ENCODE results near the gene VPS26B.
"Not testable (repeated sequence)": the region's sequence is repeated elsewhere in the genome, so short reads cannot be mapped to it uniquely, and the experiment has no call there.

VPS26B gene

DNA sequence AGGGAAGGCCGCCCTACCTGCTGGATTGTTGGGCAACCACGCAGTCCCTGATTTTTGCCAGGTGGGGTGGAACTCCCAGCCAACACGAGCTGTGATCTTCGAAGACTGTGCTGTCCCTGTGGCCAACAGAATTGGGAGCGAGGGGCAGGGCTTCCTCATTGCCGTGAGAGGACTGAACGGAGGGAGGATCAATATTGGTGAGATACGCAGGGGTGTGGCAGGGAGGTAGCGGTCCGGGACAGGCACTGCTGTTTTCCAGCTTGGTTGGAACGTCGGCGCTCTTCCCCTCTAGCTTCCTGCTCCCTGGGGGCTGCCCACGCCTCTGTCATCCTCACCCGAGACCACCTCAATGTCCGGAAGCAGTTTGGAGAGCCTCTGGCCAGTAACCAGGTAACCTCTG lies 36.5 kb downstream of the VPS26B start:
- no peak for DNase-seq

GRCh38 chr11:134261626-134262488 lies 37.4 kb downstream of the VPS26B start:
- DNase-seq = peak; percentile 9

DNA sequence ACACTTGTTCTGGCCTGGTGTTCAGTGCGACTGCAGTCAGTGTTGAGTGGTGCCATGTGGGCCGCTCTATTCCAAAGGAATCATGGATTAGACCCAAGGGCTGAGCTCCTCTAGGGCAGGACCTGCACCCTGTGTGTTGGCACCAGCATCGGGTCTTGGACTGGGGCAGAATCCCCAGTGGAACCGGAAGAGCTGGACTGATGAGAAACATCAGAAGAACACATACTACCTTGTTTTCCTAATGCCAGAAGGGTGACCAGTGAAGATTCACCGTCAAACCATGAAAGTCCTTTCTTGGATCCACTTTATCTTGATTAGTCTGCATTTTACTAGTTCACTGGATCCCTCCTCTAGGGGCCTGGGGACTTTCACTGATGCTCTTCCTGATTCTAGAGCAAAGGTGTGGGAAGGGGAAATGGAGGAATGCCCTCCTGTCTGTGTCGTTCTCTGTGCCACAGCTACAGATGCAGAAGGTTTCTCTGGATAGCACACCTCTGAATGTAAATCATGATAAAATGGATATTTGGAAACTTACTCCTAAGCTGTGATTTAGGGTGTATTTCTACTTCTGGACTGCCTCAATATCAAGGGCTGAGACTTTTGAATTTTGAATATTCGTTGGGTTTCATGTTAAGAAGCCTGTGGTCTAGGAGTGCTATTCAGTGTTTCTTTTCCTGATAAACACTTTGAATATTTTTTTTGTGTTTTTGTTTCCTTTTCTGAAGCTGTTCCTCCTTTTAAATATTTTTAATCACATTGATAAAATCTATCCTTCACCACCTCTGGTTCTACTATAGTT lies 40.7 kb downstream of the VPS26B start:
- no peak for DNase-seq

GRCh38 chr11:134266440-134266839 lies 42.0 kb downstream of the VPS26B start:
- no peak for DNase-seq

DNA sequence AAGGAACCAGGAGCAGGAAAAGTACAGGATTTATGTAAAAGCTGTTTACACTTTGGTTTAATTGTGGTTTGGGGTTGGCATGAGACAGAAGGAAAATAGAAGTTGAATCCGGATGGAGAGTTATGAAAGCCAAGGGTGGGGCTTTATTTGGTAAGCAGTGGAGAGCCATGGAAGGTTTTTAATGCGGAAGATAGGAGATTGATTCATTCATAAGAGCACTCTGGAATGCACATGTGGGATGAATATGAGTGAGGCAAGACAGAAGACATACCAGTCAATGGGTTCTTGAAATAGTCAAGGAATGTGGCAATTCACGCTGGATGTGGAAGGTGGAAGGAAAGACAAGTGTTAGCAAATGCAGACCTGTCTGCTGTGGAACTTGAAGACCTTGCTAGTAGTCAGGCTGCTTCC lies 42.4 kb downstream of the VPS26B start:
- DNase-seq = peak; percentile 73

GRCh38 chr11:134267461-134267860 lies 43.0 kb downstream of the VPS26B start:
- no peak for DNase-seq

DNA sequence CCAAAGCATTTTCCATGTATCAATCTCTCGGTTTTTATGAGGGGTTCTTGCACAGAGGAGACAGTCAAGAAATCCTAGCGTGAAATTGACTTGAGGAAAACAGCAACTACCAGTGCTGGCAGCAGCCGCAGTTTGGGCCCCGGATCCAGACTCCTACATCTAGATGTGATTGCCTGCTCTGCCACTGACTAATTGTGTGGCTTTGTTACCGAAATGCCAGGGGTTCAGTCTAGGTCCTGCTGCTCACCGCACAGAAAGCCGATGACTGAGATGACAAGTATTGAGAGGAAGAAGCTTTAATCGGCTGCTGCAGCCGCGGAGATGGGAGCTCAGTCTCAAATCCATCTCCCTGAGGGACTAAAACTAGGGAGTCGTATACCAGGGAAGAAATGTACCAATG lies 43.5 kb downstream of the VPS26B start:
- DNase-seq = no peak

- DNase-seq = no peak
Measured at GRCh38 chr11:134270250-134270714, 45.8 kb downstream of the VPS26B start.

DNA sequence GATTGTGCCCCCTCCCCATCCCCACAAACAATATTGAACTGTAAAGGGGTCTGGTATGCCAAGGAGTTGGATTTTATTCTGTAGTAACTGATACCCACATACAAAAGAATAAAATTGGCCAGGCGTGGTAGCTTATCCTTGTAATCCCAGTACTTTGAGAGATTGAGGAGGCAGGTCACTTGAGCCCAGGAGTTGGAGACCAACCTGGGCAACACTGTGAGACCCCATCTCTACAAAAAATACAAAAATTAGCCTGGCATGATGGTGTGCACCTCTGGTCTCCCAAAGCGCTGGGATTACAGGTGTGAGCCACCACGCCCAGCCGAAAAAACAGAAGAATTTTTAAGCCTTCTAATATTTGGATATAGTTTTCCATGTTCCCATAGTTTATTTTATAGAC lies 47.5 kb downstream of the VPS26B start:
- no peak for DNase-seq

GRCh38 chr11:134272381-134273316 lies 48.2 kb downstream of the VPS26B start:
- peak; percentile 20 for DNase-seq

DNA sequence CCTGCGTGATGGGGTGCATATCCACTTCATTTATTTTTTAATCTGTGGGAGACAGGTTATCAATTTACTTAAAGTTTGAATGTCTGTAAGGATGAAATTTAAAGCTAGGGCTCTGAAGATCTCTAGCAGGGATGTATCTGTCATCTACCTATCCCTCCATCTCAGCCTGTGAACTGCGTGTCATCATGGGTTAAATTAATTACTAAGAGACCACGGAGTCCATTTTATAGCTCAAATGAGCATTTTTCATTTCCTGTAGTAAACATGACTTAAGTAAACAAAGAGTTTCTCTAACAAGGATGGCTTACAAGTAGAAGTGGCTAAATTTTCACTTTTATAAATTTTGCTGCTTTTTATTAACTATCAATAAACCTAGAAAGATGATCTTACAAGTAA lies 48.8 kb downstream of the VPS26B start:
- DNase-seq = no peak

DNA sequence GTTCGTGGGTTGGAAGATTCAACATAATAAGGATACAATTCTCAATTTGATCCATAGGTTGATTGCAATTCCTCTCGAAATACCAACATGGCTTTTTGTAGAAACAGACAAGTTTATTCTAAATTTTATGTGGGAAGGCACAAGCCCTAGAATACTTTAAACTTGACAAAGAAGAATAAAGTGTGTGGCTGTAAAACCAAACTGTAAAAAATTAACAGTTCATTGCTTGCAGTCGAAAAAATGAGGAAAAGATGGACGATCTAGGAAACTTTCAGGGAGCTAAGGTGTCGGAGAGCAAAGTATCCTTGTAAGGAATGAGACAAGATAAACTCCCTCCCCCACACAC lies 50.7 kb downstream of the VPS26B start:
- no peak for DNase-seq

- DNase-seq = peak; percentile 19
Measured at GRCh38 chr11:134275534-134276395, 51.3 kb downstream of the VPS26B start, which contains the start of gene GLB1L3. Gene GLB1L3, plus strand, starts transcription at chr11:134276379. Its CDS starts 362 bp downstream, at chr11:134276741.

DNA sequence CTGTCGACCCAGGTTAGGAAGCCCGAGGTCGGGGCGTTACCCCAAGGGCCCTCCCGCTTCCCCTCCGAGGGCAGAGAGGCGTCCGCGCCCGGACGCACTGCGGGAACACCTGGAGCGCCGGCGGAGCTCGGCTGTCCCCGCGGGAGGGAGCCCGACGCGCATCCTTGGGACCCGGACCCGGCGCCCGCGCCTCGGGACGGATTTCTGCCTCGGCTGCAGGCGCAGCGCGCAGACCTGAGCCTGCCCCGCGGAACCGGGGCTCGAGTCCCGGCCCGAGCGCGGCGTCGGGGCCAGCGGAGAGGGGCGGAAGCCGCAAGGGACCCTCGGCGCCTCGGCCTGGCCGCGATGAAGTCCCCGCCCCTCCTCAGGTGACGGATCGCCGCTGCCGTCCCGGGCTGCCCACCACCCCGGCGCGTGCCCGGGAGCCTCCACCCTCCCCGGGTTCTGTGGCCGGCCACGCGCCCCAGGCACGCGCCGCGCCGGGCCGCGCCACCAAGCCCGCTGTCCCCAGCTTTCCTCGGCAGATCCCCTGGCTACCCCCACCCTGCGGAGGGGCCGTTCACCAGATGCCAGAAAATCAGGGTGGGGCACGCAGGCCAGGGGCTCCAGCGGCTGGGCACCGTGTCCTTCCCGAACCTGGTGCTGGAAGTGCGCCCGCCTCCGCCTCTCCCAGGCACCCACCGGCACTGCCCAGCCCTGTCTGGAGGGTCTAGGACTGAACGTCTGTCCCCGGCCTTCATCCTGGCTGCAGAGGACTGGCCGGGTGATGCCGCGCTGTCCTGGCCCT lies 52.1 kb downstream of the VPS26B start:
- no peak for DNase-seq

DNA sequence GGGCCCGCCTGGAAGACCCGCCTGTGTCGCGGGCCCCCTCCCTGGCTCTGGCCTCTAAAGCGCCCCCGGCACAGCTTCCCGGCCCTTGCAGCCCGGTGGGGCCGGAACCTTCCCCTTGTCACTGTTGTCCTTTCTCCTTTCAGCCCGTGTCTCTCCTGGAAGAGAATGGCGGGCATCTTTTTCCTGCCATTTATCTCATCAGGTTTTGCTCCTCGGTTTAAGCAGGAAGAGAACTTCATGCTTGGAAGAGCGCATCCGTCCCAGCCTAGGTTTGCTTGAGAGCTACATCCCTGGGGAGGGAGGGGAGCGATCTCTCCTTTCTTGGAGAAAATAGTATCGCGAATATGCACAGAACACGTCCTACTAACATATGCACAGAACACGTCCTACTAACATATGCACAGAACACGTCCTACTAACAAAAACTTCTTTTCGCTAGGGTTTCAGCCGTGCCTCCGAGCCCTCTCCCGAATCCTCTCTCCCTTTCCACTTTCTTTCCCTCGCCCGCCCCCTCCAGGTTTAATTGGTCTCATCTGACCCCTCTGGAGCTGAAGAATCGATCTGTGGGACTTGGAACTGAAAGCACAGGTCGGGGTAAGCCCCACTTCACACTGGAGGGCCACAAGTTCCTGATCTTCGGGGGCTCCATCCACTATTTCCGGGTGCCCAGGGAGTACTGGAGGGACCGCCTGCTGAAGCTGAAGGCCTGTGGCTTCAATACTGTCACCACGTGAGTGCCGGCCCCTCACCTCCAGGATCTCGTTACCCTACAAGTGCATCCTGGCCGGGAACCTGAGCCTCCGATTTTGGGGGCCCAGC lies 52.9 kb downstream of the VPS26B start:
- DNase-seq = no peak

DNA sequence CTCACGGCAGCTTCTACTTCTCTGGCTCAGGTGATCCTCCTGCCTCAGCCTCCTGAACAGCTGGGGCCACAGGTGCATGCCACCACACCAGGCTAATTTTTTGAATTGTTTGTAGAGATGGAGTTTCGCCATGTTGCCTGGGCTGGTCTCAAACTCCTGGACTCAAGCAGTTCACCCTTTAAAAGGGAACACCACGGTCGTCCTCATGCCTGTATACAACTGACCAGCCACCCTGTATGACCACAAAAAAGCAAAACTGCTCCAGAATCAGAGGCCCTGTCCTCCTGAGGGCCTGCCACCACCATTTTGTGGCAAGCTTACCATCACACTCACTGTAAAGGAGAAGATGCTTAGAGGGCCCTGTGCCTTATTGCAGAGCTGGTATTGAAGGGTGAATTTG lies 53.9 kb downstream of the VPS26B start:
- DNase-seq = no peak

DNA sequence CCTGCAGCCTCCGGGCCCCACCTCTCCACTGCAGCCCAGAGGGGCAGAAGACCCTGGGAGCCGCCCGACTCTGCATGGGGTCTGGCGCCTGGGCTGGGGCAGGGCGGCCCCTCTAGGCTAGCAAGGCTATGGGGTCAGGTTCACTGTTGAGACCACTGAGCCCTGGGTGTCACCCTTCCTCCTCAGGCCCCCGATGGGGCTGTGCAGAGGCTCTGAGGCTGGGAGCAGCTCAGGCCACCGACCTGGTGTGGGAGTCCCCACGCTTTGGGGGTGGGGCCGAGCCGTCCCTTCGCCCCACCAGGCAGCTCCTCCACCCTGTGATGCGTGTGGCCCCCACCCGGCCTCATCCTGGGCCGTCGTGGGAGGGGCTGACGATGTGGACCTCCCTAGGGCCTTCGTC lies 57.2 kb downstream of the VPS26B start:
- not testable (repeated sequence) for DNase-seq

DNA sequence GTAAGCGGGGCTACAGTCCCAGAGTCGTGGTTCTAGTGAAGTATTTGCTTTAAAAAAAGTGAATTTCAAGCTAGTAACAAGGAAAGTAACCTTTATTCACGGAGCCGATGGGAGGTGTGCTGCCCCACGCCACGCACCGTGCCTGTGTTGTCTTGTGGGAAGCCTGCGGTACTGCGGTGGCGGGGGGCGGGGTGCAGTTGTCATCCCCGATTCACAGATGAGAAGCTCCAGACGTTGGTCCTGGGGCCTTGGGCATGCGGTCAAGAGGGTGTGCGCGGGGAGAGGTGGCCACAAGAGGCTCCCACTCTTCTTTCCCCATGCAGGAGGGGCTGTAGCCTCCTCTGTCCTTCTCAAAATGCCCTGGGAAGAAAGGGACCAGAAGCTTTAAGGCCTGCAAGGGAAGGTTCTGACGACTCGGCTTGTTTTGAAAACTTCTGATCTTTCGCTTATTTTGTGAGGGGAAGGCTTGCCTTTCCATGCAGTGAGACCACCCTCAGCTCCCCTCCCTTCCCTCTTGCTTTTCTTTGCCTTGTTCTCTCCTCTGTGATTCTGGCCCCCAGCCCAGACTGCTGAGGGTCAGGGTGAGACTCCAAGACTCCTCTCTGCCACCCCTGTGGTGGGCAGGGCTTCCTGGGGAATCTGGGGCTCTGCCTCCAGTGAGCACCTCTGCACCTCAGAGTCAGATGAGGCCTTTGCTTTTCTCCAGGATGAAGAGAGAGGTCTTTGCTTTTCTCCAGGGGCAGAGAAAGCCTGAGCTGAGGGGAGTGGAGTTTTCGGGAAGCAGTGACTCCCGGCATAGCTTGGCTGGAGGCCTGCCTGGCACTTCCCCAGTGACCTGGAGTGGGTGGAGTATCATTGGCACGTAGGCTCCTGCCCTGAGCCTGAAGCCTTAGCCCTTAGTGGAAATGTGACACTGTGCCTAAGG lies 57.9 kb downstream of the VPS26B start:
- DNase-seq = no peak
